ENCODE measurements around the gene MXI1.

MXI1 gene

GRCh38 chr10:110211465-110211843, 4.0 kb downstream of the MXI1 start:
- TF ChIP-seq ZFX (IDR thresholded peaks at IDR 0.05) (no peak), CTCF (conservative IDR thresholded peaks at IDR 0.05) (no peak)
- H3K27ac ChIP-seq = peak overlapping the region; percentile 66

GRCh38 chr10:110212119-110213006, 5.0 kb downstream of the MXI1 start:
- no peak overlapping the region for H3K27ac ChIP-seq
- no peak for TF ChIP-seq ZFX (IDR thresholded peaks at IDR 0.05)
- TF ChIP-seq CTCF (conservative IDR thresholded peaks at IDR 0.05) = no peak

GRCh38 chr10:110214371-110214826, 7.0 kb downstream of the MXI1 start:
- no peak overlapping the region for H3K27ac ChIP-seq
- TF ChIP-seq ZFX (IDR thresholded peaks at IDR 0.05) = no peak
- no peak for TF ChIP-seq CTCF (conservative IDR thresholded peaks at IDR 0.05)

GRCh38 chr10:110215286-110216170, 8.1 kb downstream of the MXI1 start:
- TF ChIP-seq CTCF (conservative IDR thresholded peaks at IDR 0.05) (no peak), ZFX (IDR thresholded peaks at IDR 0.05) (no peak)
- no peak overlapping the region for H3K27ac ChIP-seq

- H3K27ac ChIP-seq = no peak overlapping the region
- TF ChIP-seq CTCF (conservative IDR thresholded peaks at IDR 0.05) (no peak), ZFX (IDR thresholded peaks at IDR 0.05) (no peak)
These were observed 8.8 kb downstream of the MXI1 start for GRCh38 chr10:110216240-110216639.

GRCh38 chr10:110216942-110217661, 9.7 kb downstream of the MXI1 start:
- no peak overlapping the region for H3K27ac ChIP-seq
- TF ChIP-seq CTCF (conservative IDR thresholded peaks at IDR 0.05) = no peak
- TF ChIP-seq ZFX (IDR thresholded peaks at IDR 0.05) = no peak
